ENCODE results near the gene DHDH. TPM values are rescaled to one million over a fixed set of nuclear protein-coding genes. Genes with fewer than 3 reads are reported as not detected.

The DHDH gene
- polyA plus RNA-seq, 3 donors = 0.38 TPM; not detected in 2

GRCh38 chr19:48977061-48977460, 43.6 kb downstream of the DHDH start:
- no peak overlapping the region for H3K4me2 ChIP-seq (replicated peaks; ENCODE audit: extremely low read depth, low read length, poor library complexity, severe bottlenecking)
- intact Hi-C loops (cut with micrococcal nuclease) = no loop called here
- peaks cover 0 to 1% (median 0%) of the 10 kb centered on the region in 3 donors for H3K27me3 Mint-ChIP-seq (ENCODE audit: low read depth in 3 of 3)
- H3K9me3 ChIP-seq (replicated peaks in 1 of 2; ENCODE audit: control insufficient read depth in 1 of 2, insufficient read depth in 1 of 2, low read length in 2 of 2) = peaks cover 0 to 3% of the 10 kb centered on the region in 2 donors
- H3K36me3 ChIP-seq (replicated peaks in 1 of 2; ENCODE audit: control insufficient read depth in 1 of 2, insufficient read depth in 2 of 2, low read length in 2 of 2) = peaks cover 48 to 69% of the 10 kb centered on the region in 2 donors
- H3K27me3 ChIP-seq (ENCODE audit: control insufficient read depth in 2 of 2, insufficient read depth in 2 of 2, low read length in 2 of 2) = no peaks in the 10 kb centered on the region
- H3K9me3 Mint-ChIP-seq = peaks cover 0 to 2% (median 0%) of the 10 kb centered on the region in 7 donors
- H3K4me3 ChIP-seq (replicated peaks in 1 of 3; ENCODE audit: low read depth in 2 of 3, low read length in 3 of 3) = no peak overlapping the region
- no peaks in the 10 kb centered on the region for H4K20me1 ChIP-seq (ENCODE audit: insufficient read depth, low read length)
- no peak overlapping the region for H3K9ac ChIP-seq (ENCODE audit: insufficient read depth, low read length, poor library complexity, severe bottlenecking)
- no peak overlapping the region for H3K27ac ChIP-seq (ENCODE audit: low read depth in 1 of 2, low read length in 2 of 2)
- H3K4me3 Mint-ChIP-seq = no peak overlapping the region
- DNase-seq = no peak
- no peaks in the 10 kb centered on the region for H3K4me1 Mint-ChIP-seq
- WGBS (ENCODE audit: insufficient coverage) = no CpG with 5 or more reads among the region's 2 CpGs
- H3K4me1 ChIP-seq (ENCODE audit: control insufficient read depth in 1 of 2, insufficient read depth in 2 of 2, low read length in 2 of 2) = no peaks in the 10 kb centered on the region
- H3K27ac Mint-ChIP-seq = peak overlapping the region in 2 of 7 donors; percentile 50 to 57
- no peak overlapping the region for H2AFZ ChIP-seq (ENCODE audit: insufficient read depth, low read depth, low read length, poor library complexity, severe bottlenecking)
- no peak for TF ChIP-seq CTCF (IDR thresholded peaks at IDR 0.05)
- H3K79me2 ChIP-seq (ENCODE audit: insufficient read depth, low read length) = no peaks in the 10 kb centered on the region
- peaks cover 46 to 78% of the 10 kb centered on the region in 2 donors for H3K36me3 Mint-ChIP-seq

GRCh38 chr19:48982280-48982679, 48.8 kb downstream of the DHDH start:
- Histone ChIP-seq H2AFZ (ENCODE audit: insufficient read depth, low read depth, low read length, poor library complexity, severe bottlenecking) (no peak overlapping the region), H3K9ac (ENCODE audit: insufficient read depth, low read length, poor library complexity, severe bottlenecking) (no peak overlapping the region), H3K4me2 (replicated peaks; ENCODE audit: extremely low read depth, low read length, poor library complexity, severe bottlenecking) (no peak overlapping the region), H3K79me2 (ENCODE audit: insufficient read depth, low read length) (no peaks in the 10 kb centered on the region), H4K20me1 (ENCODE audit: insufficient read depth, low read length) (no peaks in the 10 kb centered on the region), H3K4me1 (ENCODE audit: control insufficient read depth in 1 of 2, insufficient read depth in 2 of 2, low read length in 2 of 2) (no peaks in the 10 kb centered on the region), H3K9me3 (replicated peaks in 1 of 2; ENCODE audit: control insufficient read depth in 1 of 2, insufficient read depth in 1 of 2, low read length in 2 of 2) (no peaks in the 10 kb centered on the region), H3K27me3 (ENCODE audit: control insufficient read depth in 2 of 2, insufficient read depth in 2 of 2, low read length in 2 of 2) (no peaks in the 10 kb centered on the region), H3K36me3 (replicated peaks in 1 of 2; ENCODE audit: control insufficient read depth in 1 of 2, insufficient read depth in 2 of 2, low read length in 2 of 2) (peaks cover 44 to 76% of the 10 kb centered on the region in 2 donors), H3K27ac (ENCODE audit: low read depth in 1 of 2, low read length in 2 of 2) (no peak overlapping the region), H3K4me3 (replicated peaks in 1 of 3; ENCODE audit: low read depth in 2 of 3, low read length in 3 of 3) (no peak overlapping the region)
- DNase-seq = no peak
- H3K4me3 Mint-ChIP-seq = no peak overlapping the region
- H3K36me3 Mint-ChIP-seq = peaks cover 50 to 87% of the 10 kb centered on the region in 2 donors
- WGBS (ENCODE audit: insufficient coverage) = 96% methylated on average over 6 of the region's 9 CpGs
- H3K27me3 Mint-ChIP-seq (ENCODE audit: low read depth in 3 of 3) = peaks cover 0 to 3% (median 0%) of the 10 kb centered on the region in 3 donors
- intact Hi-C loops (cut with micrococcal nuclease) = no loop called here
- no peaks in the 10 kb centered on the region for H3K4me1 Mint-ChIP-seq
- peak overlapping the region in 2 of 7 donors; percentile 40 to 54 for H3K27ac Mint-ChIP-seq
- H3K9me3 Mint-ChIP-seq = no peaks in the 10 kb centered on the region
- no peak for TF ChIP-seq CTCF (IDR thresholded peaks at IDR 0.05)

Measured in CD14-positive monocyte (primary cell).